NCI-H2107 (cell line): Measurements from ENCODE around the gene ZNF320.
"Not testable (repeated sequence)": the region's sequence is repeated elsewhere in the genome, so short reads cannot be mapped to it uniquely, and the experiment has no call there.

Experiments
- DNase-seq: peaks from one replicate; lab custom pipeline; 2025; lab: John Stamatoyannopoulos, UW

The ZNF320 gene

DNA sequence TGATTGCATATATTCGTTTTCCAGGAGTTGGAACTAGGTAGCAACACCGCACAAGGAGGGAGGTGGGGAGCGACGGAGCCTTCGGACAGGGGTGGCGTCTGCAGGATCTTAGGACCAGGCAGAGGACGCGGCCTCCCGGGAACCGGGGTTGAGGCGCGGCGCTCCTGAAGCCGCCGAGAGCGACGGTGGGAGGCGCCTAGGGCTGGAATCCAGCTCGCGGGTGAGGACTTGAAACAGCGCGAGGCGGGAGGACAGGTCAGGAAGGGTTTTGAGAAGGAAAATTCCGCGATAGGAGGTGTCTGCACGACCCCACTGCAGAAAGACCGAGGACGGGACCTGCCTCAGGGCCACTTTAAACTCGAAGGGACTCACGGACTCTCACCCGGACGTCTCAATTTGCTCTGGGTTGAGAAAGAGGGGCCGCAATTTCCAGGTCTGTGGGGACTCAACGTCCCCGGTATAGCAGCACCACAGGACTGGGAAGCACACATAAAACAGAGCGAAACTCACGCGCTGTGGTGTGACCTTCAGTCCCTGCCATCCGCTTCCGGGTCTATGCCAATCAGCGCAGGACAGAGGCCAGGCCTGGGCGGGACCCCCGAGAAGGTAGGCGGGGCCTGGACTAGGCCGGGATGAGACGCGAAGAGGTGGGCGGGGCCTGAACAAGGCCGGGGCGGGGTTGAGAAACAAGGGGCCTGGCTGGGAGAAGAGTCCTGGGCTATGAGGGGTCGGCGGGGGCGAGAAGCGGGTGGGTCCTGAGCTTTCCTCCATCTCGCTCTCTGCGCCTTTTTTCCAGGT is at the start of gene ZNF320:
Gene ZNF320, minus strand, starts transcription at position 498 of the 798 bp plus-strand sequence. CDS start 7,380 bp downstream, outside the sequence.
- peak; percentile 1 for DNase-seq

DNA sequence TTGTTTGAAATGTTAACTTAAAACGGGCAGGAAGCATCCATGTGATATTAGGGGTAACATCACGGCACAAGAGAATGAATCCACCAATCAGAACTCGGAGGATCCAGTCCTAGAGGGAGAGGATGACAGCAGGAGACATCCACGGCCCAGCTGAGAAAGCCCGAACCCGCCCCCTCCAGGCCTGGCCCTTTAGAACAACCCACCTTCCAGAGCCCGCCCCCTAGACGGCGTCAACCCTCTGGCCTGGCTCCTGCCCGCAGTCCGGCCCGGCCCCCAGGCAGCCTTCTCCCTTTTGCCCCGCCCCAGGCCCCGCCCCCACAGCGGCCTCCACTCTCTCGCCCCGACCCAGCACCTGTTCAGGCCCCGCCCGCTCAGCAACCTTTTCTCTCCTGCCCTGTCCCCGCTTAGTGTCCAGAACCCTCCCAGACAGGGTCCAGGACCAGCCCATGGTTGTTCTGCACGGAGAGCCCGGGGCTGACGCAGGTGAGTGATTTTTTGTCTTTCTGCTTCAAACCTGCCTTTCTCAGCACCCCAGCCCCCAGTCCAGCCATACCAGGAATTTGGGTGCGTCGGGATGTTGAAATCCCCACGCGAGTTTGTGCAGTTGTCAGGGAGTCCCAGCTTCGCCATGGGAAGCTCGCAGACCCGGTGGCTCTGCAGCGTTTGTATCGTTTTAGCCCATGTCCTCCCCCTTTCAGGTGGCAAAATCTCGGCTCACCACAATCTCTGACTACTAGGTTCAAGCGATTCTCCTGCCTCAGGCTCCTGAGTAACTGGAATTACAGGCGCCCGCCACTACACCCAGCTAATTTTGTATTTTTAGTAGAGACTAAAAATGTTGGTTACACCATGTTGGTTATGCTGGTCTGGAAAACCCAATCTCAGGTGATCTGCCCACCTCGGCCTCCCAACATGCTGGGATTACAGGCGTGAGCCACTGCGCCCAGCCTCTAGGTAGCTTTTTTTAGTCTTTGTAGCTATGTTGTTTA is 49.2 kb upstream of the ZNF320 start:
- DNase-seq: no peak

DNA sequence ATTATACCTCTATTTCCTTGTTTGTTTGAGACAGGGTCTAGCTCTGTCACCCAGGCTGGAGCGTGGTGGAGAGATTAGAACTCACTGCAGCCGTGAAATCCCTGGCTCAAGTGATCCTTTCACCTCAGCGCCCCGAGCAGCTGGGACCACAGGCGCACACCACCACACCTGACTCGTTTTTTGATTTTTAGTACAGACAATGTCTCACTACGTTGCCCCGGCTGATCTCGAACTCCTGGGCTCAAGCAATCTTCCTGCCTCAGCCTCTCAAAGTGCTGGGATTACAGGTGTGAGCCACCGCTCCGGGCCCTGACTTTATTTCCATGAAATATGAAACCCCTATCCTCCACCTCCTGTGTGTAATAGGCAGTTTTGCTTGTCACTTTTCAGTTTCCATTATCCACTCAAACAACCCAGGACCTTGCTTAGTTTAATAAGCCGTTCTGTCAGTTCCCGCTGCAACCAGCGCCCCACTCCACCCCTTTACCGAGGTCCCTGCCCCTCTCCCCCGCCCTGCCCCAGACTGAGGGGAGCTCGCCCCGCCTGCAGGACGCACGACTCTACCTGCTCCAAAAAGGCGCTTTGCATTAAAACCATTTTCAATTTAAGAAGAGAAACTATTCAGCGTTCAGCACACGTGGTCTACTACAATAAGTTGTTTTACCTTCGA is 48.4 kb upstream of the ZNF320 start:
- no peak for DNase-seq

DNA sequence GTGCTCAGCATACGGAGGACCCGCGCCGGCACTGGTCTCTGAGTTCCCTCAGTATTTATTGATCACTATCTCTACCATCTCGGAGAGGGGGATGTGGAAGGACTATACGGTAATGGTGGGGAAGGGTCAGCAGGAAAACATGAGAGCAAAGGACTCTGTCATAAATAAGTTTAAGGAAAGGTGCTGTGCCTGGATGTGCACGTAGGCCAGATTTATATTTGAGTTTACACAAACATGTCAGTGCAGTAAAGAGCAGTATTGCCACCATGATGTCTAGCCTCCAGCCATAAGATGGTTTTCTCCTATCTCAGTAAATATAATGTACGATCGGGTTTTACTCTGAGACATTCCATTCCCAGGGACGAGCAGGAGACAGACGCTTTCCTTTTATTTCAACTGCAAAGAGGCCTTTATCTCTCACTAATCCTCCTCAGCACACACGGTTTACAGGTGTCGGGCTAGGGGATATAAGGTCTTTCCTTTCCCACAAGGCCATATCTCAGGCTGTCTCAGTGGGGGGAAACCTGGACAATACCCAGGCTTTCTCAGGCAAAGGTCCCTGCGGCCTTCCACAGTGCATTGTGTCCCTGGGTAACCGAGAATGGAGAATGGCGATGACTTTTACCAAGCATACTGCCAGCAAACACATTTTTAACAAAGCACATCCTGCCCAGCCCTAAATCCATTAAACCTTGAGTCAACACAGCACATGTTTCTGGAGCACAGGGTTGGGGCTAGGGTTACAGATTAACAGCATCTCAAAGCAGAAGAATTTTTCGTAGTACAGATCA is 47.5 kb upstream of the ZNF320 start:
- DNase-seq: not testable (repeated sequence)

DNA sequence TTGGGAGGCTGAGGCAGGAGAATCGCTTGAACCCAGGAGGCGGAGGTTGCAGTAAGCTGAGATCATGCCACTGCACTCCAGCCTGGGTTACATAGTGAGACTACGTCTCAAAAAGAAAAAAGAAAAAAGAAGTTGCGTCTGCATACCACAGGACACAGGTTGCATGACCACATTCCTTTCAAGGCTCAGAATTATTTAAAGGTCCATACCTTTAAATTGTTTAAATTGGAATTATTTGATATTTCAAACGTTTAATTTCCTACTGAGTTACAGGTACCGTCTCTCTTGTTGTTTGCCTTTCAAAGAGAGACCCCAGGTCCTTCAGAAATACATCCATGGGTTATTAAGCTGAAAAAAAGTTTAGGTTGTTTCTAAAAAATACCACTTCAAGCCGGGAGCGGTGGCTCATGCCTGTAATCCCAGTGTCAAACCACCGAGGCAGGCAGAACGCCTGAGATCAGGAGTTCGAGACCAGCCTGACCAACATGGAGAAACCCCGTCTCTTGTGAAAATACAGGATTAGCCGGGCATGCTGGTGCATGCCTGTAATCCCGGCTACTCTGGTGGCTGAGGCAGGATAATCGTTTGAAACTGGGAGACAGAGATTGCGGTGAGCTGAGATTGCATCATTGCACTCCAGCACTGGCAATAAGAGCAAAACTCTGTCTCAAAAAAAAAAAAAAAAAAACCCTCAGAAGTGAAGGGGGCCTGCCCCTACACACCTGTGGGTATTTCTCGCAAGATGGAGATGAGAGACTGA is 46.6 kb upstream of the ZNF320 start:
- DNase-seq: no peak

GRCh38 chr19:52943134-52943883 is 45.9 kb upstream of the ZNF320 start:
- no peak for DNase-seq

DNA sequence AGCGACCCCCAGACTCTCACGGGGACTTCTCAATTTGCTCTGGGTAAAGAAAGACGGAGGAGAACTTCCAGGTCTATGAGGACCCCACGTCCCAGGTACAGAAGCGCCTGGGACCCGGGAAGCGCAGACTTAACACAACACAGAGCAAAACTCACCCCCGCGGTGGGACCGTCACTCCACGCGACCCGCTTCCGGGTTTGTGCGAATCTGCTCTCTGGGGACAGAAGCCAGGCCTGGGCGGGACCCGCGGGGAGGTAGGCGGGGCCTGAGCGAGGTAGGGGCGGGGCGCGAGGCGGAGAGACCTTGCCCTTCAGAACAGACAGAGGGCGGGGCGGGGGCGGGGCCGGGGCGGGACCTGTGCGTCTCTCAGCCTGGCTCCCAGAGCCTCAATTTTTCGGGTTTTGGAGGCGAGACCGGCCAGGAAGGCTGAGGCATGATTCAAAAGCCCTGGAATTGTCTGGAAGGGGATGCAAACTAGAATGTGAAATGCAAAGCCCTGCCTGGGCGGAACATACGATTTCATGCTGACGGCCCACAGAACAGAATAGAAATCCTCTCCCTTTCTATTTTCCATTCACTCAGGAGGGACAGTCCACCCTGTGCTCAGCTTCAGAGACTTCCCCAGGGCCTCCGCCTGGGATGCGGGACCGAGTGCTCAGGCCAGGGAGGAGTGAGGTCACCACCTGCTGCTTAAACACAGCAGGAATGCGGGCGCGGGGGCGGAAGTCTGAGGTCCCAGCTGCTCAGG is 45.1 kb upstream of the ZNF320 start:
- no peak for DNase-seq

DNA sequence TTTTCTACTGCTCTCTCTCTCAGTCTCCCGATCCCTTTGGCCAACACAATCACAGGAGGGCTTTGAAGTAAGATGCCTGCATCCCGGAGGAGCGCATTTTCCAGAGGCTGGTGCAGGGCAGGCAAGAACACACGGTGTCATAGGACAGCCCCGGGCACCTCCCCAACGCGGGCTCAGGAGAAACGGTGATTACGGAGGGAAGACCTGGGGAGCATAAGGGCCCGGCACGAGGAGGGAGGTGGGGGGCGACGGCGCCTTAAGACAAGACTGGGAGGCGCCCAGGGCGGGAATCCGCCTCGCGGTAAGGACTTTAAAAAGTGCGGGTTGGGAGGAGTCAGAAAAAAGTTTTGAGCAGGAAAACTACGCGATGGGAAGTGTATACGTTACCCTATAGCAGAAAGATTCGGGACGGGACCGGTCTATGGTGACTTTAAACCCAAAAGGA is 44.5 kb upstream of the ZNF320 start:
- no peak for DNase-seq

DNA sequence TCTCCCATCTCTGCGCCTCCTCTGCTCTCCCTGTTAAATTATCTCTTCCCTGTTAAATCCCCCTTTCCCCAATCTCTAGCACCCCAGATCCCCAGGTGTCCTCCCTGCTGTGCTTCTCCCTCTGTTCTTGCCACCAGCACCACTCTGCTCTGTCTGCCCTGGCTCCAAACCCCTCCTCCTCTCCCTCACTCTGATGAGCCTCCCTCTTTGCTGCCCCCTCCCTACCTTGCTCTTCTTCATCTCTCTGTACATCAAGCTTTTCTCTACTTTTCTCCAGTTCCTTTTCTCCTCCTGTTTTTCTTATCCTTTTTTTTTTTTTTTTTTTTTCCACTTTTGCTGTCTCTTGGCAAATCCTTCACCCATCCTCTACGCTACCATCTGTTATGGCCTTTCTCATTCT is 44.1 kb upstream of the ZNF320 start:
- not testable (repeated sequence) for DNase-seq

GRCh38 chr19:52940905-52941304 is 43.5 kb upstream of the ZNF320 start:
- DNase-seq: not testable (repeated sequence)

- no peak for DNase-seq
Observed at GRCh38 chr19:52938761-52939160, 41.3 kb upstream of the ZNF320 start.

GRCh38 chr19:52936954-52937325 is 39.5 kb upstream of the ZNF320 start:
- no peak for DNase-seq

DNA sequence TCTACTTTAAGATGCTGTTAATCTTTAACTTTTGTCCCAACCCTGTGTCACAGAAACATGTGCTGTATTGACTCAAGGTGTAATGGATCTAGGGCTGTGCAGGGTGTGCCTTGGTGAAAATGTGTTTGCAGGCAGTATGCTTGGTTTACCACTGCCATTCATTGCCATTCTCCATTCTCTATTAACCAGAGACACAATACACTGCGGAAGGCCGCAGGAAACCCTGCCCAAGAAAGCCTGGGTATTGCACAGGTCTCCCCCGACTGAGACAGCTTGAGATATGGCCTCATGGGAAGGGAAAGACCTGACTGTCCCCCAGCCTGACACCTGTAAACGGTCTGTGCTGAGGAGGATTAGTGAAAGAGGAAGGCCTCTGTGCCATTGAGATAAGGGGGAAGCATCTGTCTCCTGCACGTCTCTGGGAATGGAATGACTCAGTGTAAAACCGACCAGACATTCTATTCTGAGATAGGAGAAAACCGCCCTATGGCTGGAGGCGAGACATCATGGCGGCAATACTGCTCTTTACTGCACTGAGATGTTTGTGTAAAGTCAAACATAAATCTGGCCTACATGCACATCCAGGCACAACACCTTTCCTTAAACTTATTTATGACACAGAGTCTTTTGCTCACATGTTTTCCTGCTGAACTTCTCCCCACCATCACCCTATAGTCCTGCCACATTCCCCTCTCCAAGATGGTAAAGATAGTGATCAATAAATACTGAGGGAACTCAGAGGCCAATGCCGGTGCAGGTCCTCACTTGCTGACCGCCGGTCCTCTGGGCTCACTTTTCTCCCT is 38.9 kb upstream of the ZNF320 start:
- no peak for DNase-seq

DNA sequence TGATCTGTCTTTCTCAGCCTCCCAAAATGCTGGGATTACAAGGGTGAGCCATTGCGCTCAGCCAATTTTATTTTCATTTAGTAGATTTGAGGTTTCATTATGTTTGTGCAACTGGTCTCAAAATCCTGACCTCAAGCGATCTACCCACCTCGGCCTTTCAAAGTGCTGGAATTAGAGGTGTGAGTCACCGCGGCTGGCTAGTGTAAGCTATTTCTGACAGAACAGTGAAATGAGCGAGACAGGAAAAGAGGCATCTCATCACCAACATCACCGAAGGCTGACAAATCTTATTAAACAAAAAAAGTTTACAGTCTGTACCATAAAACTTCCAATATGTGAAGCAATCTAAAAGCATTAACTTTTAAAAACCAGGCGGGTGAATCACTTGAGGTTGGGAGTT is 38.0 kb upstream of the ZNF320 start:
- no peak for DNase-seq

GRCh38 chr19:52924641-52925040 is 27.2 kb upstream of the ZNF320 start:
- DNase-seq: not testable (repeated sequence)

DNA sequence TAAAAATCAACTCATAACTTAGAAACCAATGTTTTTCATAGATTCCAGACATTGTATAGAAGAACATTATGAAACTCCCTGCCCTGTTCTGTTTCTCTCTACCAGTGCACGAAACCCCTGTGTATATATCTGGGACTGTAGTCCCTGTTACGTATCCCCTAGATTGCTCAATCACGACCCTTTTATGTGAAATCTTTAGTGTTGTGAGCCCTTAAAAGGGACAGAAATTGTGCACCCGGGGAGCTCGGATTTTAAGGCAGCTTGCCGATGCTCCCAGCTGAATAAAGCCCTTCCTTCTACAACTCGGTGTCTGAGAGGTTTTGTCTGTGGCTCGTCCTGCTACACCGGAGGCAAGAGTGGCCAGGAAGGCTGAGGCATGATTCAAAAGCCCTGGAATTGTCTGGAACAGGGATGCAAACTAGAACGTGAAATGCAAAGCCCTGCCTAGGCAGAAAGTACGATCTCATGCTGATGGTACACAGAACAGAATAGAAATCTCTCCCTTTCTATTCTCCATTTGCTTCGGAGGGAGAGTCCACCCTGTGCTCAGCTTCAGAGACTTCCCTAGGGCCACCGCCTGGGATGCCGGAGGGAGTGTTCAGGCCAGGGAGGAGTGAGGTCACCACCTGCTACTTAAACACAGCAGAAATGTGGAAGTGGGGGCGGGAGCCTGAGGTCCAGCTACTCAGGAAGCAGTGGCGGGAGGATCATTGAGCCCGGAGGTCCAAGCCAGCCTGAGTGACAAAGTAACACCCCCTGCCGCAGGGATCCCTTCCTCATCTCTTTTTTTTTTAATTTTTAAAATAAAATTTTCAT is 26.6 kb upstream of the ZNF320 start:
- no peak for DNase-seq
